Neural cell (in vitro differentiated cells): ENCODE data around the gene TRAPPC14. TPM values are rescaled to one million over a fixed set of nuclear protein-coding genes. Genes with fewer than 3 reads are reported as not detected.
"Not testable (repeated sequence)": the region's sequence is repeated elsewhere in the genome, so short reads cannot be mapped to it uniquely, and the experiment has no call there.

Experiments used
- H2AFZ ChIP-seq: fragments of 200-600, 300-800 bp; sonication (generic), shearing (Covaris generic); 2 replicates; pipeline ENCODE4 v1.6.0; 2014; ENCODE audit warnings: low read depth, mild to moderate bottlenecking, antibody characterized with exemption, low read length, moderate library complexity
- H3F3A ChIP-seq: fragments of 200-600 bp; shearing (Covaris generic); 2 replicates; pipeline ENCODE4 v1.6.1; 2016; ENCODE audit warnings: mild to moderate bottlenecking, moderate library complexity, mixed read lengths, antibody characterized with exemption, low read length; ENCODE audit not compliant: insufficient read depth, poor library complexity, severe bottlenecking
- H3K27ac ChIP-seq: fragments of 200-600, 300-800 bp; sonication (generic), shearing (Covaris generic); 2 replicates; pipeline ENCODE4 v1.5.1; 2014; ENCODE audit warnings: mild to moderate bottlenecking, low read length, moderate library complexity
- H3K27me3 ChIP-seq: fragments of 300-800, 200-600 bp; sonication (generic), shearing (Covaris generic); 2 replicates; pipeline ENCODE4 v1.6.0; 2014; ENCODE audit warnings: mild to moderate bottlenecking, low read depth, low read length, moderate library complexity; ENCODE audit not compliant: insufficient read depth
- H3K36me3 ChIP-seq: fragments of 300-800, 200-600 bp; sonication (generic), shearing (Covaris generic); 2 replicates; pipeline ENCODE4 v1.5.1; 2014; ENCODE audit warnings: mild to moderate bottlenecking, antibody characterized with exemption, low read length, moderate library complexity; ENCODE audit not compliant: insufficient read depth
- H3K4me2 ChIP-seq: fragments of 300-800, 200-600 bp; sonication (generic), shearing (Covaris generic); 2 replicates; pipeline ENCODE4 v1.6.0; 2014; ENCODE audit warnings: mild to moderate bottlenecking, low read length
- H3K4me3 ChIP-seq: fragments of 300-800, 200-600 bp; sonication (generic), shearing (Covaris generic); 2 replicates; pipeline ENCODE4 v1.5.1; 2014; ENCODE audit warnings: mild to moderate bottlenecking, low read length, moderate library complexity
- H3K79me2 ChIP-seq: fragments of 200-600 bp; shearing (Covaris generic); replicated peaks from 2 replicates; pipeline ENCODE4 v1.6.0; 2014; ENCODE audit warnings: mild to moderate bottlenecking, low read length, moderate library complexity; ENCODE audit not compliant: insufficient read depth
- H3K9ac ChIP-seq: fragments of 300-800, 200-600 bp; sonication (generic), shearing (Covaris generic); 2 replicates; pipeline ENCODE4 v1.6.1; 2016; ENCODE audit warnings: mild to moderate bottlenecking, low read length, mixed read lengths
- H3K9me2 ChIP-seq: fragments of 200-600 bp; shearing (Covaris generic); 2 replicates; pipeline ENCODE4 v1.6.1; 2016; ENCODE audit warnings: mild to moderate bottlenecking, low read length, mixed read lengths; ENCODE audit not compliant: insufficient read depth
- H3K9me3 ChIP-seq: fragments of 200-600, 300-800 bp; sonication (generic), shearing (Covaris generic); 2 replicates; pipeline ENCODE4 v1.6.1; 2016; ENCODE audit warnings: mild to moderate bottlenecking, mixed run types, low read length, moderate library complexity, mixed read lengths
- H4K20me1 ChIP-seq: fragments of 200-600 bp; shearing (Covaris generic); 2 replicates; pipeline ENCODE4 v1.6.1; 2016; ENCODE audit warnings: mild to moderate bottlenecking, mixed run types; ENCODE audit not compliant: insufficient read depth
- EP300 ChIP-seq: fragments of 450-650 bp; conservative IDR thresholded peaks from 2 replicates; pipeline ENCODE4 v1.6.1; 2014; ENCODE audit warnings: antibody characterized with exemption, mild to moderate bottlenecking, moderate library complexity; ENCODE audit not compliant: poor library complexity, severe bottlenecking
- EZH2 ChIP-seq: fragments of 200-600, 300-800 bp; shearing (Covaris generic), sonication (generic); IDR thresholded peaks from 2 replicates; pipeline ENCODE4 v1.6.1; 2014; ENCODE audit warnings: antibody characterized with exemption, low read length, borderline replicate concordance, mild to moderate bottlenecking; ENCODE audit not compliant: insufficient read depth, poor library complexity, severe bottlenecking
- MXI1 ChIP-seq: fragments of 450-650 bp; conservative IDR thresholded peaks from 2 replicates; pipeline ENCODE4 v1.6.1; 2014; ENCODE audit warnings: antibody characterized with exemption, mild to moderate bottlenecking; ENCODE audit not compliant: poor library complexity, severe bottlenecking
- POLR2AphosphoS5 ChIP-seq: IDR thresholded peaks from 2 replicates; pipeline ENCODE4 v1.6.1; 2012
- RAD21 ChIP-seq: fragments of 450-650 bp; conservative IDR thresholded peaks from 2 replicates; pipeline ENCODE4 v1.6.1; 2014; ENCODE audit warnings: antibody characterized with exemption, mild to moderate bottlenecking, moderate library complexity
- REST ChIP-seq: IDR thresholded peaks from 2 replicates; pipeline ENCODE4 v1.6.1; 2012; ENCODE audit warnings: borderline replicate concordance
- SMC3 ChIP-seq: fragments of 450-650 bp; conservative IDR thresholded peaks from 2 replicates; pipeline ENCODE4 v1.6.1; 2014; ENCODE audit warnings: antibody characterized with exemption, mild to moderate bottlenecking, moderate library complexity; ENCODE audit not compliant: poor library complexity
- TAF1 ChIP-seq: IDR thresholded peaks from 2 replicates; pipeline ENCODE4 v1.6.1; 2012; ENCODE audit warnings: low read depth
- polyA plus RNA-seq: library from polyadenylated mRNA; depleted of rRNA; stranded (reverse); fragments of >200 nt; gene quantifications from 2 replicates; pipeline ENCODE4 v1.2.3, GENCODE V29; 2014
- TF ChIP-seq, protein P1 (sequence below): fragments of 450-650 bp; IDR thresholded peaks from 2 replicates; pipeline ENCODE4 v1.5.1; 2014; ENCODE audit warnings: antibody characterized with exemption, mild to moderate bottlenecking, moderate library complexity; ENCODE audit not compliant: poor library complexity, severe bottlenecking

TRAPPC14 gene
- polyA plus RNA-seq, 1 donor from 2014 or later = 26.7 TPM

- no peaks in the 10 kb centered on the region for H3K27me3 ChIP-seq
- H3K79me2 ChIP-seq = no peaks in the 10 kb centered on the region
- no peaks in the 10 kb centered on the region for H3F3A ChIP-seq
- no peak overlapping the region for H3K4me2 ChIP-seq
- no peaks in the 10 kb centered on the region for H3K9me3 ChIP-seq
- H3K4me3 ChIP-seq = no peak overlapping the region
- H4K20me1 ChIP-seq = no peaks in the 10 kb centered on the region
- H3K9me2 ChIP-seq = no peaks in the 10 kb centered on the region
- no peak overlapping the region for H2AFZ ChIP-seq
- TF ChIP-seq EZH2 (no peak), MXI1 (no peak), REST (no peak), POLR2AphosphoS5 (no peak), EP300 (no peak), SMC3 (no peak), RAD21 (no peak), TAF1 (no peak)
- TF ChIP-seq, protein P1, sequence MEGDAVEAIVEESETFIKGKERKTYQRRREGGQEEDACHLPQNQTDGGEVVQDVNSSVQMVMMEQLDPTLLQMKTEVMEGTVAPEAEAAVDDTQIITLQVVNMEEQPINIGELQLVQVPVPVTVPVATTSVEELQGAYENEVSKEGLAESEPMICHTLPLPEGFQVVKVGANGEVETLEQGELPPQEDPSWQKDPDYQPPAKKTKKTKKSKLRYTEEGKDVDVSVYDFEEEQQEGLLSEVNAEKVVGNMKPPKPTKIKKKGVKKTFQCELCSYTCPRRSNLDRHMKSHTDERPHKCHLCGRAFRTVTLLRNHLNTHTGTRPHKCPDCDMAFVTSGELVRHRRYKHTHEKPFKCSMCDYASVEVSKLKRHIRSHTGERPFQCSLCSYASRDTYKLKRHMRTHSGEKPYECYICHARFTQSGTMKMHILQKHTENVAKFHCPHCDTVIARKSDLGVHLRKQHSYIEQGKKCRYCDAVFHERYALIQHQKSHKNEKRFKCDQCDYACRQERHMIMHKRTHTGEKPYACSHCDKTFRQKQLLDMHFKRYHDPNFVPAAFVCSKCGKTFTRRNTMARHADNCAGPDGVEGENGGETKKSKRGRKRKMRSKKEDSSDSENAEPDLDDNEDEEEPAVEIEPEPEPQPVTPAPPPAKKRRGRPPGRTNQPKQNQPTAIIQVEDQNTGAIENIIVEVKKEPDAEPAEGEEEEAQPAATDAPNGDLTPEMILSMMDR = no peak
- no peak overlapping the region for H3K27ac ChIP-seq
- H3K9ac ChIP-seq = no peak overlapping the region
- no peaks in the 10 kb centered on the region for H3K36me3 ChIP-seq
Observed at GRCh38 chr7:100185726-100186125, 27.2 kb upstream of the TRAPPC14 start.

DNA sequence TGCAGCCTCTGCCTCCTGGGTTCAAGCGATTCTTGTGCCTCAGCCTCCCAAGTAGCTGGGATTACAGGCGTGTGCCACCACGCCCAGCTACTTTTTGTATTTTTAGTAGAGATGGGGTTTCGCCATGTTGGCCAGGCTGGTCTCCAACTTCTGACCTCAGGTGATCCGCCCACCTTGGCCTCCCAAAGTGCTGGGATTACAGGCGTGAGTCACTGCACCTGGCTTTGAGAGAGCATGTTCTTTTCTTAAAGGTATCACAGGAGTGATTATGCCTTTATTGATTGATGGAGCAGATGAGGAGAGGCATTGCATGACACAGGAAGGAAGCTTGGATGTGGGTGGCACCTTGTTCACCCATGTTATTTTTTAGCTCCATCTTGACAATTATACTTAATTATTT is 24.6 kb upstream of the TRAPPC14 start:
- not testable (repeated sequence) for H3K4me3 ChIP-seq

DNA sequence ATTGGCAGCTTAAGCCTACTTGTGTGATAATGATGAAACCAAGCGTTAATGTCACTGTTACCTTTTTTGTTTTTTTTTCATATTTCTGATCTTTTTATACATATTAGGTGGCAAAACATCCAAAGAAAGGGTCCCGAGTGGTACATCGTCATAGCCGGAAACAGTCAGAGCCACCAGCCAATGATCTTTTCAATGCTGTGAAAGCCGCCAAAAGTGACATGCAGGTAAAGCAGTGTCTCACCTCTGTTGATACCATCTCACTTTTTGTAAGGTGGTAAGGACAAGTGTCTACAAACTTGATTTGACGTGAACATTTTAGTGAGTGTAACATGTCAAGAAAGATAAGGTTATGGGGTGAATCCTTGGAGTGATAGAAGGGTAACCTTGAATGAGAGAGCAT is 24.1 kb upstream of the TRAPPC14 start:
- not testable (repeated sequence) for H3K9ac ChIP-seq, H3K27ac ChIP-seq, H3K9me3 ChIP-seq

More for the DNA sequence above, 24.6 kb upstream of the TRAPPC14 start:
- H4K20me1 ChIP-seq, H3K79me2 ChIP-seq, H3K9me3 ChIP-seq, H3F3A ChIP-seq, H3K27me3 ChIP-seq, H3K9ac ChIP-seq, H3K4me2 ChIP-seq, H3K36me3 ChIP-seq, H2AFZ ChIP-seq, H3K27ac ChIP-seq, H3K9me2 ChIP-seq: not testable (repeated sequence)

GRCh38 chr7:100180084-100180483 is 21.6 kb upstream of the TRAPPC14 start:
- not testable (repeated sequence) for H2AFZ ChIP-seq, H3K27me3 ChIP-seq, H3K4me3 ChIP-seq, H3K4me2 ChIP-seq, H3K9me2 ChIP-seq, H3K9me3 ChIP-seq, H3K27ac ChIP-seq, H3F3A ChIP-seq, H3K9ac ChIP-seq, H3K36me3 ChIP-seq, H4K20me1 ChIP-seq
- H3K79me2 ChIP-seq = peaks cover 20% of the 10 kb centered on the region

More for the DNA sequence above, 24.1 kb upstream of the TRAPPC14 start:
- H2AFZ ChIP-seq, H3K79me2 ChIP-seq, H4K20me1 ChIP-seq, H3K27me3 ChIP-seq, H3K36me3 ChIP-seq, H3F3A ChIP-seq, H3K4me2 ChIP-seq, H3K4me3 ChIP-seq, H3K9me2 ChIP-seq: not testable (repeated sequence)
